Fibroblast of gingiva (primary cell): ENCODE measurements around the gene PRAMEF14.
A peak's percentile ranks its signal among the peaks of the same experiment; 100 is the strongest.
"Not testable (repeated sequence)": the region's sequence is repeated elsewhere in the genome, so short reads cannot be mapped to it uniquely, and the experiment has no call there.

Experiments used
- DNase-seq: peaks from one replicate; pipeline ENCODE4 v3.0.0-alpha.2; 2011; ENCODE audit warnings: low read depth

The PRAMEF14 gene, protein sequence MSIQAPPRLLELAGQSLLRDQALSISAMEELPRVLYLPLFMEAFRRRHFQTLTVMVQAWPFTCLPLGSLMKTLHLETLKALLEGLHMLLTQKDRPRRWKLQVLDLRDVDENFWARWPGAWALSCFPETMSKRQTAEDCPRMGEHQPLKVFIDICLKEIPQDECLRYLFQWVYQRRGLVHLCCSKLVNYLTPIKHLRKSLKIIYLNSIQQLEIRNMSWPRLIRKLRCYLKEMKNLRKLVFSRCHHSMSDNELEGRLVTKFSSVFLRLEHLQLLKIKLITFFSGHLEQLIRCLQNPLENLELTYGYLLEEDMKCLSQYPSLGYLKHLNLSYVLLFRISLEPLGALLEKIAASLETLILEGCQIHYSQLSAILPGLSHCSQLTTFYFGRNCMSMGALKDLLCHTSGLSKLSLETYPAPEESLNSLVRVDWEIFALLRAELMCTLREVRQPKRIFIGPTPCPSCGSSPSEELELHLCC

GRCh38 chr1:13347034-13347433 lies at the start of gene PRAMEF14:
Gene PRAMEF14, minus strand, starts transcription at chr1:13347134. Its CDS starts 1,820 bp downstream, at chr1:13345314.
- not testable (repeated sequence) for DNase-seq

- not testable (repeated sequence) for DNase-seq
Measured at GRCh38 chr1:13395311-13395710, 48.4 kb upstream of the PRAMEF14 start.

- not testable (repeated sequence) for DNase-seq
Measured at GRCh38 chr1:13394761-13395160, 47.8 kb upstream of the PRAMEF14 start.

DNA sequence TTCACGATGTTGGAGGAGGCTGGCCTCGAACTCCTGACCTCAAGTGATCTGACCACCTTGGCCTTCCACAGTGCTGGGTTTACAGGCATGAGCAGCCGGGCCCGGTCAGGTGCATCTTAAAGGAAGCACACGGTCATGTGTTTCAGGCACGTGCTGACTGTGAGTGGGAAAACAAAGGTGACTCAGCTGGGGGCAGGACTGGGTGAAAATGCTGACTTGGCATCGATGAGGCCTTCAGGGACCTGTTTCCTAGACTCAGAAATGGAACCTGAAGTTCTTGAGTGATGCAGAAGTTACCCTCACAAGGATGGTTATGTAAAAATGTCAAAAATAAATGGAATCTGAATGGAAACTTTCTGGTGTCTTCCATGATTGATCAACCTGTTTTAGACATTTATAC lies 46.1 kb upstream of the PRAMEF14 start:
- not testable (repeated sequence) for DNase-seq

- DNase-seq, result not testable (repeated sequence)
Measured at GRCh38 chr1:13389332-13389731, 42.4 kb upstream of the PRAMEF14 start, which contains the start of gene PRAMEF17. Gene PRAMEF17, plus strand, starts transcription at chr1:13389632. Its CDS starts 26 bp downstream, at chr1:13389658.

- not testable (repeated sequence) for DNase-seq
Measured at GRCh38 chr1:13380380-13380779, 33.4 kb upstream of the PRAMEF14 start.

DNA sequence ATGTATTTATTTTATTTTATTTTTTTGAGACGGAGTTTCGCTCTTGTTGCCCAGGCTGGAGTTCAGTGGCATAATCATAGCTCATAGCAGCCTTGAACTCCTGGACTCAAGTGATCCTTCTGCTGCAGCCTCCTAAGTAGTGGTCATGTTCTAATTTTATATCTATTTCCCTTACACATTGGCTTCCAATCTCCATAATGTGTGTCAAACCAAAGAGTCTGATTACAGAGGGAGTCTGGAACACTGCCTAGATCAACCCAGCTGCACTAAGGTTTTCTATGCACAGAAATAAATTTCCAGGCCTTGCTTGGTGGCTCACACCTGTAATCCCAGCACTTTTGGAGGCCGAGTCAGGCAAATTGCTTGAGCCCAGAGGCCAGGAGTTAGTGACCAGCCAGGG lies 32.0 kb upstream of the PRAMEF14 start:
- not testable (repeated sequence) for DNase-seq

DNA sequence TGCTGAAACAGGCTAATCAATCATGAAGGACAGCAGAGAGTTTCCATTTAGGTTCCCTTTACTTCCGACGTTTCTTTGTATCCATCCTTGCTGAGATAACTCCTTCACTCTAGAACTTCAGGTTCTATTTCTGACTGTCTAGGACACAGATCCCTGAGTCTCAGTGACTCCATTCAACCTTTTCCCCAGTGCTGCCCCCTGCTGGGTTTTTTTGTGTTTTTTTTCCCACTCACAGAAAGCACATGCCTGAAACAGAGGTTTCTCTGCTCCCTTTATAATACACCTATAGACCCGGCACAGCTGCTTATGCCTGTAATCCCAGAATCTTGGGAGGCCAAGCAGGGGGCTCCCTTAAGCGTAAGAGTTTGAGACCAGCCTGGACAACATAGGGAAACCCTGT lies 21.6 kb upstream of the PRAMEF14 start:
- DNase-seq, result not testable (repeated sequence)

DNA sequence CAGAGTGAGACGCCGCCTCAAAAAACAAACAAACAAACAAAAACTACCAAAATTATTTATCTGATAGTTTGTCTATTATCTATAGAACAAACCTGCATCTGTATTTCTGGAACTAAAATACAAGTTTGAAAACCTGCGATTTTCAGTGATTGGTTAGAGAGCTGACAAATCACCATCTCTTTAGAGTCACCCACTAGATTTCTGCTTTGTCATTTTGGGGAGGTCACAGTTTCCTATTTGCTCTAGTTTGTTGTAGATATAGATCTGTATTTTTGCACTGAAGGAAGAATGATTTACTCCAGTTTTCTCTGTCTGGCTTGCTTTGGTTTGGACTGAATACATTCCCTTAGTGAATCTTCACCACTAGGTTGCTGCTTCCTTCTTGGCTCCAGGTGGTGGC lies 19.6 kb upstream of the PRAMEF14 start:
- not testable (repeated sequence) for DNase-seq

- DNase-seq, result not testable (repeated sequence)
Measured at GRCh38 chr1:13364928-13365327, 18.0 kb upstream of the PRAMEF14 start.

GRCh38 chr1:13362364-13362763 lies 15.4 kb upstream of the PRAMEF14 start:
- not testable (repeated sequence) for DNase-seq

DNA sequence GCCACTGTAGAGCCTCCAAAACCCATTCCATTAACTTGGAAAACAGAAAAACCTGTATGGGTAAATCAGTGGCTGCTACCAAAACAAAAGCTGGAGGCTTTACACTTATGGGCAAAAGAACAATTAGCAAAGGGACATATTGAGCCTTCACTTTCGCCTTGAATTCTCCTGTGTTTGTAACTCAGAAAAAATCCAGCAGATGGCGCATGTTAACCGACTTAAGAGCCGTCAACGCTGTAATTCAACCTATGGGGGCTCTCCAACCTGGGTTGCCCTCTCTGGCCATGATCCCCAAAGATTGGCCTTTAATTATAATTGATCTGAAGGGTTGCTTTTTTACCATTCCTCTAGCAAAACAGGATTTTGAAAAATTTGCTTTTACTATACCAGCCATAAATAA lies 9.8 kb upstream of the PRAMEF14 start:
- peak; percentile 45 for DNase-seq

GRCh38 chr1:13354475-13354874 lies 7.5 kb upstream of the PRAMEF14 start:
- not testable (repeated sequence) for DNase-seq

GRCh38 chr1:13353476-13353875 lies 6.5 kb upstream of the PRAMEF14 start:
- not testable (repeated sequence) for DNase-seq

- DNase-seq, result not testable (repeated sequence)
Measured at GRCh38 chr1:13342496-13342895, 4.4 kb downstream of the PRAMEF14 start.

DNA sequence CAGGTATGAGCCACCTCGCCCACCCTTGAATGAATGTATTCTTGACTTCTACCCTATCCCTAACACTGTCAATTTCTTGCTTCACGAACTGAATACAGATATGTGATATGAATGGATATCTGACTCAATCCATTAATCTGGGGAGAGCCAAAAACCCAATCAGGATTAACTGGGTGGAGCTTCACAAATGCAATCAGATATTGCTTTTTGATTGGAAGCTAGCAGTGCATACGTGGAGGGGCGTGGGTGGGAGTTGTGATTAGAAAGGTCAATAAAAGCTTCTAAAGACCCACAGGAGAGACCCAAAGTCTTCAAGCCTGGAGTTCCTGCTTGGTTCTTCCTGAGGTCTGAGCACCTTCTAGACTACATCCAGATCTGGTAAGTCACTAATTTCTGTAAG lies 31.7 kb downstream of the PRAMEF14 start, which contains the start of gene PRAMEF15:
PRAMEF15 (plus strand) TSS at position 301 of the 400 bp plus-strand sequence. CDS start 2,827 bp downstream, outside the sequence.
- DNase-seq, result not testable (repeated sequence)

DNA sequence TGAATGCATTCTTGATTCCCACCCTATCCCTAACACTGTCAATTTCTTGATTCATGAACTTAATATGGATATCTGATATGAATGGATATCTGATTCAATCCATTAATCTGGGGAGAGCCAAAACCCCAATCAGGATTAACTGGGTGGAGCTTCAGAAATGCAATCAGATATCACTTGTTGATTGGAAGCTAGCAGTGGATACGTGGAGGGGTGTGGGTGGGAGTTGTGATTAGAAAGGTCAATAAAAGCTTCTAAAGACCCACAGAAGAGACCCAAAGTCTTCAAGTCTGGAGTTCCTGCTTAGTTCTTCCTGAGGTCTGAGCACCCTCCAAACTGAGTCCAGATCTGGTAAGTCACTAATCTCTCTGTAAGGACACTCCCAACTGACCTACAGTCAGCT lies 43.7 kb downstream of the PRAMEF14 start, which contains the start of gene PRAMEF33:
PRAMEF33 (plus strand) TSS at position 301 of the 400 bp plus-strand sequence. CDS start 2,416 bp downstream, outside the sequence.
- not testable (repeated sequence) for DNase-seq

DNA sequence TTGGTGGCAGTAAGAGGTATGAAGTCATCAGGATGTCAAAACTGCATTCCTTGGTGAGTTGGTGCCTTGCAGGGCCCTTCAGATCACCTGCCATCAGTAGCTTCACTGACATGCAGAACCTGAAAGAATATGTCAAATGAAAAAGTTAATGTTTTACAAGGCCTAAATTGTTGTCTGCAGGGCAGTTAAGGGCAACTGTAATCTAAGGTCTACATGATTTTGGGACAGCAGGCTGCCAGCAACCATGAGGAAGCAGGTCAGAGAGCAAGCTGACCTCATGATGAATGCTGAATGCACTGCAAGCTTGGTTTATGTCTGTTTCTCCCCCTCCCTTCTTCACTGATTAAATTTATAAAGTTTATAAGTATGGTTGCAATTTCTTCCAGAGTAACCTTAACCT lies 44.7 kb downstream of the PRAMEF14 start:
- not testable (repeated sequence) for DNase-seq

- DNase-seq, result not testable (repeated sequence)
Measured at GRCh38 chr1:13298699-13299098, 48.2 kb downstream of the PRAMEF14 start.

DNA sequence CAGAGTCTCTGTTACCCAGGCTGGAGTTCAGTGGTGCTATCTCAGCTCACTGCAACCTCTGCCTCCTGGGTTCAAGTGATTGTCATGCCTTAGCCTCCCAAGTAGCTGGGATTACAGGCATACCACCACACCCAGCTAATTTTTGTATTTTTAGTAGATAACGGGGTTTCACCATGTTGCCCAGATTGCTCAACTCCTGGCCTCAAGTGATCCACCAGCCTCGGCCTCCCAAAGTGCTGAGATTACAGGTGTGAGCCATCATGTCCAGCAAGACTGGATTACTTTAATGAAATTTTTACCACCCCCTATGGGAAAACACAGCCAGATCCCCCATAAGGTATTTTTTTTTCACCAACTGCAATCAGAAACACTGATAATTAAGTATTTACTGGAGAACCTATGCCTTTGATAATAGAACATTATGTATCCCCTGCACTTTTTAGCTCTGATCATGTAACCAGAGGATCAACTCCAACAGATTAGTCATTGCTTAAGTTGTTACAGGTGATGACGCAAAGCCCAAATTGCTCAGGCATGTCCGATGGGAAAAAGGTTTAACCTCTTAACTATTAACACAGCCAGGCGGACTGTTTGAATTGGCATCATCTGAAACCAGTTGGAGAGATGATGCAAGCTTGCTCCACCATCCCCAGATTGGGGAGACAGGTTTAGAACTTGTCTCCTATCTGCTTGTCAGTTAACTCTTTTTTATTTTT lies 49.6 kb downstream of the PRAMEF14 start:
- not testable (repeated sequence) for DNase-seq
